GM21737 (cell line): ENCODE results near the gene CEACAM8.
"Not testable (repeated sequence)": the region's sequence is repeated elsewhere in the genome, so short reads cannot be mapped to it uniquely, and the experiment has no call there.

Experiments
- ATAC-seq: cut with Tn5 transposase; IDR thresholded peaks from one replicate; pipeline ENCODE4 v1.9.1; 2021; ENCODE audit warnings: mild to moderate bottlenecking, moderate library complexity; ENCODE audit not compliant: unreplicated experiment

The CEACAM8 gene

GRCh38 chr19:42546831-42547500 lies 47.8 kb downstream of the CEACAM8 start:
- no peak for ATAC-seq

GRCh38 chr19:42544146-42544545 lies 50.6 kb downstream of the CEACAM8 start:
- ATAC-seq, result no peak

GRCh38 chr19:42542791-42543190 lies 51.9 kb downstream of the CEACAM8 start:
- no peak for ATAC-seq

GRCh38 chr19:42540071-42540553 lies 54.6 kb downstream of the CEACAM8 start:
- ATAC-seq, result no peak

GRCh38 chr19:42538841-42539709 lies 55.6 kb downstream of the CEACAM8 start:
- no peak for ATAC-seq

GRCh38 chr19:42535276-42535675 lies 59.4 kb downstream of the CEACAM8 start:
- ATAC-seq, result not testable (repeated sequence)

- ATAC-seq, result no peak
Observed at GRCh38 chr19:42534391-42534790, 60.3 kb downstream of the CEACAM8 start.

- no peak for ATAC-seq
Observed at GRCh38 chr19:42532891-42533290, 61.8 kb downstream of the CEACAM8 start.

- ATAC-seq, result no peak
Observed at GRCh38 chr19:42531313-42531712, 63.4 kb downstream of the CEACAM8 start.
